GM19455 (cell line): ENCODE data around the gene RTN4RL1.
"Not testable (repeated sequence)": the region's sequence is repeated elsewhere in the genome, so short reads cannot be mapped to it uniquely, and the experiment has no call there.

Source experiments
- ATAC-seq: cut with Tn5 transposase; IDR thresholded peaks from one replicate; pipeline ENCODE4 v1.9.1; 2021; ENCODE audit not compliant: unreplicated experiment

Gene RTN4RL1

DNA sequence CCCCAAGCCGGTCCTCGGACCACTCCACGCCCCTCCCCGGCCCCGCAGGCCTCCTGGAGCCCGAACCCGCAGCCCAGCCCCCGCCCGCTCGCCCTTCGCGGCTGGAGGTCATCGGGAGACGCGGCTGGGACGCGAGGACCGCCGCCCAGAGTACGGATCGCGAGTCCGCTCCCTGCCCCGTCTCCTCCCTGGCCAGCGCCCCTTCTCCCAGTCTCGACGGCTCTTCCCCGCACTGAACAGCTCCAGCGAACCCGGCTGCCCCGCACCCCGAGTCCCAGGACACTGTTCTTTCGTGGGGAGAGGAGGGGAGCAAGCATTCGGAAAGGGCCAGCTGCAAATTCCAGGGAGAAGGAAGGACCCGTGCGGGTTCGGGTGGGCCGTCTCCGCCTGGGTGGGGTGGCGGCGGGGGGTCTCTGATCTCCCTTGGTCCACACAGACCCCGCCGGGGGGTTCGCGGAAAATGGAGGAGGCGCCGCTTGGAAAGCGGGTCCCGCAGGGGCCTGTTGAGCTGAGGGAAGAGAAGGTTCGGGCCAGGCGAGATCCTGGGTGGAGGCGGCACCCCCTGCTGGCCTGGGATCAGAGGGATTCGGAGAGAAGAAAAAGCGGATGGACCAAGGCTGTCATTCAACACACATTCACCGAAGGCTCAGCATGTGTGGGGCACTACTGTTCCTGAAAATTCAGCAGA, 632 bp upstream of the RTN4RL1 start:
- no peak for ATAC-seq

DNA sequence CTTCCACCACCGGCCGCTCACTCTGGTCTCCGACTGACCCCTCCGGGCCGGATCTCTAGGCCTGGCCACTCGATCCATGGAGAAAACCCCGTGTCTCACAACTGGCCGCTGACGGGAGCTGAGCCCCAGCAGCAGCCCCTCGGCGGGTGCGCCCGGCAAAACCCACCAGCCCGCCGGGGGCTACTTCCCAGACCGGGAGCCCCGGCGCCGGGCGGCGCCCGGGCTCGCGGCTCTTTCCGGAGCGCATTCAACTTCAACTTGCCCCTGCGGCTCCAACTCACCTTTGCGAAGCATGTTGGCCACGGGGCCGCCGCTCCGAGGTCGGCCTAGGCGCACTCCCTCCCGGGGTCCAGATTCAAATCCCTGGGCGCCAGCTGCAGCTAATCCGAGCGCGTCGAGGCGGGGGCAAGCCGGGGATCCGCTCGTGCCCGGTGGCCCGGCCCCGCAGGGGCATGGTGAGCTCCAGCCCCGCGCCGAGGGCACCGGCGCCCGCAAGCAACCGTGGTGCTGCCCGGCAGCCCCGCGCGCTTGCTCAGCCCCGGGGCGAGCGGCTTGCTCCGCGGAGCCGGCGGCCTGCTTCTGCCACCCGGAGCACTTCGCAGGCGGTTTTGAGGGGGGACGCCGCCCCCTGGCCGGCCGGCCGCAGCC, 438 bp downstream of the RTN4RL1 start:
- no peak for ATAC-seq

DNA sequence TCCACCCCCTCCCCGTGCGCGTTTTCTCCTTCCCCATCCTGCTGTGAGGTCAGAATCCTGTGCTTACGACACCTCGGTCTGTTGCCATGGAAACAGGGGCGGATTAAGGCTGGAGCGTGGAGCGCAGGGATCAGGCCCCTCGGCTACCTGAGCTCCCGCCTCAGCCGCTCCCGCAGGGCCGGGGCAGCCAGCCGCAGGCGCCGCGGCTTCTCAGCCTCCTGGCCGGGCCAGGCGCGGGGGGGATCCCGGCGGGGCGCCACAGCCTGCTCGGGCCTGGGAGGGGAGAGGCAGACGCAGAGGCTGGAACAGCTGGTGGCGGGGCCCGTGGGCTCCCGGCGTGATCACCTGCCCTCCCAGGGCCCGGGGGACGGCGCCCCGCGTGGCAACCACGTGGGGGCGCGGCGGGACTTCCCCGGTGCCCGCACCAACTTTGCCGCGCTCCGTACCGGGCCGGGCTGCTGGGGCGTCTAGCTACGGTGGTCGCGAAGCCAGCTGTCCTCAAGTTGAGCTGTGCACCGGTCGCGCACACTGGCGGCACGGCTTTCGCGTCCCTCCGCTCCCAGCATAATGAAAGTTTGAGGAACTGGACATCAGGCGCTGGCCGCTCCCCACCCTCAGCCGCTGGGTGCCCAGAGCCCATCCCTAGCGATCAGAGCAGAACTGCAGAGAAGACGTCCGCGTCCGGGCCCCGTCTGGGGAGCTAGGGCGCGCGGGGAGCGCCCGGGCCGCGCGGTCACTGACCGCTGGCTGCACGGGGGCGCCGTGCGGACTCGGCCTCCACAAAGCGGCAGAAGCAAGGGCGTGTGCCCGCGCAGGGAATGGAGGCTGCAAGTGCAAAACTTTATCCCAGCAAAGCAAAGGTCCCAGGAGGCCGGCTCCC, 1.2 kb downstream of the RTN4RL1 start:
- ATAC-seq = no peak

- ATAC-seq = no peak
Observed at GRCh38 chr17:2023256-2023655, 1.9 kb downstream of the RTN4RL1 start.

DNA sequence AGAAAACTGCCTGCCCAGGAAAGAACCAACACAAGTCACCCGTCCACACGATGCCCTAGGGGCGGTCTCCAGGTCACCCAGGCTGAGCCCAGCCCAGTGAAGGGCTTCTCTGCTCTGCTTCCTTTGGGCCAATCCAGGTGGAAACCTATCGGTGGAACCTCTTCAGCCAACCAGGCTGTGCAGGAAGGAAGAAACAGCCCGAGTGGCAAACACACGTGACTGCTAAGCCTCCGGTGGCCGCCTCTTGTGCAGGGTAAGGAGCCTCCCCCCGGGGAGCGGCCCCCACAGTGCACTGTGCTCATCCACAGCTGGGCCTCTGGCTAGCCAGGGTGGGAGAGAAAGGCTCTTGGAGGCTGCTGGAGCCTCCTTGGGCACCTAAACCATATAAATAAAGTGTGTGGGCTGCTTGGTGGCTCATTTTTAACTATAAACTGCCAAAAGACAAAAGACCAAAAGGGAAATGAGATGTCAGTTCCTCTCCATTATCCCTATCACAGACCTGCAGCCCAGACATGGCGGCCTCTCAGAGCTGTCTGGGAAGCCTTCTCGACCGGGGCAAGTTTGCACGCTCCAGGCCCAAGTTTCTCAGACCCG, 2.4 kb downstream of the RTN4RL1 start:
- ATAC-seq = no peak

DNA sequence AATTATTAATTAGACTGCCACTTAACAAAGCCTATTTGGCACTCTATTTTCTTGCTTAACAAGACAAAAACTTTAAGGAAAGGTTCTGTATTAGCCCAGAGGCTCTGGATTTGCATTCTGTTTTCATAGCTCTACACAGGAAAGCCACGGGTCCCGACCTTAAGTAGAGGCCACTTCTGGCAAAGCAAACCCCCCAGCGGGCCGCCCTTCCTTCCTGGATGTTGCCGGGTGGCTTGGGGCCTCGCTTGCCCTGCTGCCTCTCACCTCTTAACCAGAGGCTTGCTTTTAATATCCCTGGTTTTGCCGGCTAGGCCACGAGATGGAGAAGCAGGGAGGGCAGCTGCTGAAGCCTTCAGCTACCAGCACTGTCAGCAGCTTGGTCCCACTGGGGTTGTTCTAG, 4.4 kb downstream of the RTN4RL1 start:
- no peak for ATAC-seq

DNA sequence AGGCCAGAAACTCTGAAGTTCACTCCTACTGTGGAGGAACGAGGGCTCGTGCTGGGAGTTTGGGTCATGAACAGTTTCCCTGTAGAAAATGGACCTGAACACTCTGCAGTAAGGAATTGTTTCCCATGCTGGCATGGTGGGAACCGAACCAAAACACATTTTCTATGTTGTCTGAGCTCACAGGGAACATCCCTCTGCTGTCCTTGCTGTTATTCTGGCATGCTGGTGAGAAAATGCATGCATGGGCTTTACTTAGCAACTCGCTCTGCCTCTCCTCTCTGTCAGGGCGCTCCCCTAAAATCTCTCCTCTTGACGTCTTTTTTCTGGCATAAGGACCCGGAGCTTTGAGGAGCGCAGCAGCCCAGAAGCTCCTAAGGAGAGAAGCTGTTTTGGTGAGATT, 5.4 kb downstream of the RTN4RL1 start:
- no peak for ATAC-seq

DNA sequence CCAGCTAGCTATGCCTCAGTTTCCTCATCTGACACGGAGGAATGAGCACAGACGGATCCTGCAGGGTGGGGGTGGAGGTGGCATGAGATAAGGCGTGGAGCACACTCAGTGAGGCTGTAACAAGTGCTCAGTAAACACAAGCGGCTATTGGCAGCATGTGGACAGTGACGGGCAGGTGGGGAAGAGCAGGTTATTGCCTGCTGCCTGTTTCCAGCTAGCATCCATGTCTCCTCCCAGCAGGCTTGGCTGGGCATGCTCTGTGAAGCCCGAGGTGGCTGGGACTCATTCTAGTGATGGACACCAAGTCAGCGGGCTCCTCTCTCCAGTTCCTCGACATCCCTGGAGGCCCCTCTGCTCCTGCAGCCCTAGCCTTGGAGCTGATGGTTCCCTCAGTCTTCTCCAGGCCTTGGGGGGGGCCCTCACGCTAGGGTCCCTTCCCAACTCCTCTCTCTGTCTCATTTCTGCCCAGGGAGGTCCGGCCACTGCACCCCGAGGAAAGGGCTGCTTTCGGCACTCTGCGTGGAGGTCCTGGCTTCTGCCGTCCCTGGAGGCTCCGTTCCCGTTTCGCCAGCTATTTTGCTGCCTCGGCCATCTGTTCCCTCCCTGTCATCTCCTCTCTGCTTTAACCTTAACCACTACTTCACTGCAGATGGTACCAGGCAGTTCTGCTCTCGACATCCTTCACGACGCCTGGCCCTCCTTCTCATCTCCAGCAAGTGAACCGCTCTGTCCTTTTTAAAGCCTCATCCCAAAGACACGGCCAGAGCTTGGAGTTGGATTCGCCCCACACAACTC, 6.2 kb downstream of the RTN4RL1 start:
- no peak for ATAC-seq

DNA sequence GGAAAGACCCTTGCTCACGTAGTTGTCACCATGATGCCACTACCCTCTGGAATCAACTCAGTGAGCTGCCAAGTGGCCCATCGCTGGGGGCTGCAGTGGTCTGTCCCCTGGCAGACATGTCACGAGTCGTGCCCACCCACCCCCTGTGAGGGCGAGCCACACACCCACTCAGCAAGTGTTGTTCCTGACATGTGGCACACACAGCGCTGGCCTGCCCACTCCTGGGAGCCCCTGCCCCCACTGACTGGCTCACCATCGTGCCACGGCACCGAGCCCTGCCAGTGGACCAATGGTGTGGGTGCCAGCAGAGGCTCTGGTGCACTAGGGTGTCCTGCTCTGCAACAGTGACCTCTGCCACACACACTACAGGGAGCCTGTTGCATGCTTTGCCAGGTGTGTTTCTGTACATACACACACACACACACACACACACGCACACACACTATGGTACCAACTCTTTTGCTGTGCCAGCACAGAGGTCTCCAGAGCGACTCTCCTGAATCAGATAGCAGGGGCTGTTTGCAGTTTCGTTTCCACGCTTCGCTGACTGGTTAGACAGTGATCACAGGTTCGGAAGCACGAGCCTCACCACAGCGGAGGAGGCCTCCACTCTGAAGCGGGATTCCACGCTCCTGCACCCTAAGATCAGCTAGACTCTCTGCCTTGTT, 7.7 kb downstream of the RTN4RL1 start:
- ATAC-seq = no peak

DNA sequence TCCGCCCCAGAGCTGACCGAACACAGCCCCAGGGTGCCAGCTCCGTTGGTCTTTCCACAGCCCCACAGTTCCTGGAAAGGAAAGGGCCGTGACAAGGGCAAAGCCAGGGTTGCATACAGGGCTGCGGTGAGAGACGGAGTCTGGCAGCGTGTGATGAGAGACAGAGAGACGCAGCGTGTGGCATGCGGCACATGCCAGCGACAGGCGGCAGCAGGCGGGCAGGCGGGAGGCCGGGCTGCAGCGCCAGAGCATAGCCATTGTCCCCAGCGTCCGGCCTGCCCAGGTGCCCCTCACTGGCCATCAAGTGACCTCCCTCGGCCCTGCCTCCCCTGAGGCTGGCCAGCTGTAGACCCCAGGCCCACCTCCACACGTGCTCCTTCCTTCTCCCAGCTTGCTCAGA, 8.6 kb downstream of the RTN4RL1 start:
- ATAC-seq = no peak

DNA sequence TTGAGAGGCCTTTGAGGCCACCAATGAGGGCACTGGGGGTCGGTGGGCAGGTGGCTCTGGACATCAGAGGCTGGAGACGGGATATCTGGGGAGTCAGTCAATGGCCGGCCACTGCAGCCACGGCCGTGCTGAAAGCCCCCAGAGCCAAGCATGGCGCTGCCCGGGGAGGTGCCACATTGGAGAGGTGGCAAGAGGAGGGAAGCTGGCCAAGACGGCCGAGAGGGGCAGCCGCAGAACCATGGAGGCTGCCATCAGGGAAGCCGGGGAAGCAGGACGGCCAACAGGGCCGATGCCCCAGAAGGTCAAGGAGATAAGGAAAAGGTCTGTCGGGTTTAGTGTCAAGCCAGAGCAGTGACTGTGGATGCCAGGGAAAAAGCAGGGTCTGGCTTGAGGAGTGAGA, 9.8 kb downstream of the RTN4RL1 start:
- no peak for ATAC-seq

GRCh38 chr17:2013994-2014317, 11.2 kb downstream of the RTN4RL1 start:
- ATAC-seq = no peak

- ATAC-seq = not testable (repeated sequence)
Observed at GRCh38 chr17:2013220-2013993, 11.7 kb downstream of the RTN4RL1 start.

DNA sequence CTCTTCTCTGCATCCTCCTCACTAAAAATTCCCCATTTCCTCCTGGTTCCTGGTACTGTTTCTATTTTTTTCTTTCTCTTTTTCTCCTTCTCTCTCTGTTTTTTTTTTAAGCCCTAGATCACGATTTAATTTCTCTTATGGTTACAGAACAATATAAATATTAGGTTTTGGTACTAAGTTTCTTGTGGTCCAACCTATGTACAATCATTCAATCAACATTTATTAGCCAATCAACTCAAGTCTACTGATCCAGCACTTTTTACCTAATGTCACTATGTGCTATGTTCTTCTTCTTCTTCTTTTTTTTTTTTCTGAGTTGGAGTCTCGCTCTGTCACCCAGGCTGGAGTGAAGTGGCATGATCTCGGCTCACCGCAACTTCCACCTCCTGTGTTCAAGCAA, 12.6 kb downstream of the RTN4RL1 start:
- ATAC-seq = no peak

DNA sequence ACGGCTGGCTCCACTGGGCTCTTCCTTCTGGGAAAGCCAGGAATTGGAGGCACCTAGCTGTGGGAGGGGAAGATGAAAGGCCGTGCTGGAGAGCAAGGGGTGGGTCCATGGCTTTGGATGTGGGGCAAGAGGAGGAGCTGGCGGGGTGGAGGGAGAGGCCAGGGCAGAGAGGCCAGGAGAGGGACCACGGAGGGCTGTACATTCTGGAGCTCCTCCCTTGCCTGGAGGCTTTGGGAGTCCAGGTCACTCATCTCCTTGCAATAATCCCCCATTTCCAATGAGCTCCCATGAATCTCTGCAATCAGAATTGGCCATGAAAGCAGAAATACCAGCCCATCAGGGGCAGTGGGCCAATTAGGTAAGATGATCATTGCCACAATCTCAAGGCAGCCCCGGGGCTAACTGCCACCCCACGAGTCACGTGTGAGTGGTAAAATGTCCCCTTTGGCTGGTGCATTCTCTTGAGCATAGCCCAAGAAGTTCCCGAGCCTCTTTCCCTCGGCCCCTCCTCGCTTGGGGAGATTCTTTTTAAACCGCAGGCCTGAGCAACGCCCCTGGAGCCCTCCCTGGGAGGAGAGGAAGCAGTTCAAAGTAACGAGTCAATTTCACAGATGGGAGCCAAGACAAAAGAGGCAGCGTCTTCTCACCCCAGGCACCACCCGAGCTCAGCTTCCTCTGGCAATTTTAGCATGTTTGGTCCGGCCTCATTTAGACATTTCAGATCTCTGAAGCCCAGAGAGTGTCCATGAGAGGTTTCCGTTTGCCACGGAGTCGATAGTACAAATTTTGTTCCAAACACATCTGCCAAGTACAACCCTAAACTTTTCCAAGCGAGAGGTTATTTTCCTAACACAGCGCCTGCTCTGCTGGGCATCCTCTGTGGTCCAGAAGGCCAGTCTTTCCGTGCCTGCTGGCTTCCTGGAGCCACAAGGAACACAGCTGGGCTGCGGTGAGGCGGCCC, 13.4 kb downstream of the RTN4RL1 start:
- no peak for ATAC-seq

DNA sequence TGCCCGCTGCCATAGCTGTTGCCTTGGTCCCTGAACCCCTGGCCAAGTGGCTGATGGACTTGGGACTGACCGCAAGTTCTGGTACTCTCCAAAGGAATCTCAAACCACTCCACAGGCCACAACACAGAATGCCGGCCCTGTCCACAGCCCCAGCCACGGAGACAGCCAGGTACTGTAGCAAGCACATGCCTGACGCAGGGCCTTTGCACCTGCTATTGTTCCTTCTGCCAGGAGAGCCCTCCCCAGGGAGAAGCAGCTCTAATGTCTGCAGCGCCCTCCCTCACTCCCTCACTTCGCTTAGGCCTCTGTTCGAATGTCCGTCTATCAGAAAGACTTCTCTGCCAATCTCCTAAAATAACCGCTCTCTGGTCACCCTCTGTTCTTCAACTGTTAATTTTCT, 15.4 kb downstream of the RTN4RL1 start:
- no peak for ATAC-seq

DNA sequence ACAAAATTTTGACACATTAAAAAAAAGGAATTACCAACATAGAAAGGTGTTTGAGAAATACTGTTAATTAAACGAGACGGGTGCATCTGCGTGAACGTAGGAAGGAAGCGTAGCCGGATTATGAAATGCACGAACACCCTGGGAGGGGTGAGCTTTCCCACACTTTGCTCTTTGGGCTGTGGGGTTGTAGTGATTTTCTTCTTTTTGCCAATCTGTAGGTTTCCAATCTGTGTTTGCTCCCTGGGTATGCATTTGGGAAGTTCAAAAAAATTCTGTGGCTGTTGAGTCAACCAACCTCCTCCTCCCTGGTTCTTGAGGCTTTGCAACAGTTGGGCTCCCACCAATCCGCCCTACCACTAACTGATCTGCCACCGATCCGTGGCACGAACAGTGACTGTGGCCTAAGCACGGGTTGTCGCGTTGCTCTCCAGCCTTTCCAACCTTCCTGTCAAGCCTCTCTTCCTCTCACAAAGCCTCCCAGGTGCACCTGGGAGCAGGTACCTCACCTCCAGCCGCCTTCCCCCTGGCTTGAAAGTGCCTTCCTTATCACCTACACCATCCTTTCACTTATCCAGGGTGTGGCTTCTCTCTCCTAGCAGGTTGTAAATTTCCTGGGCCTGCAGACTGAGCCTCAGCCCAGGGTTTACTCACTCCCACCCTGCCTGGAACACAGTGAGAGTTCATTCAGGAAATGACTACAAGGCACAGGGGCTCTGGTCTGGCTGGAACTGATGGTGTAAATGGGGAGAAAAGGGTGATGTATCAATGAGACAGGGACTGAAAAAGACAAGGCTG, 16.6 kb downstream of the RTN4RL1 start:
- no peak for ATAC-seq
